Hypothalamus (tissue), 51 donors: ENCODE measurements around the gene CENPP.
A peak's percentile ranks its signal among the peaks of the same experiment; 100 is the strongest.
"Not testable (repeated sequence)": the region's sequence is repeated elsewhere in the genome, so short reads cannot be mapped to it uniquely, and the experiment has no call there.

ENCODE experiments used
- DNase-seq, 51 donors: peaks; one replicate each; lab custom pipeline; 2025; lab: John Stamatoyannopoulos, UW

The CENPP gene

GRCh38 chr9:92571871-92572270 is 246.1 kb downstream of the CENPP start:
- not testable (repeated sequence) for DNase-seq

DNA sequence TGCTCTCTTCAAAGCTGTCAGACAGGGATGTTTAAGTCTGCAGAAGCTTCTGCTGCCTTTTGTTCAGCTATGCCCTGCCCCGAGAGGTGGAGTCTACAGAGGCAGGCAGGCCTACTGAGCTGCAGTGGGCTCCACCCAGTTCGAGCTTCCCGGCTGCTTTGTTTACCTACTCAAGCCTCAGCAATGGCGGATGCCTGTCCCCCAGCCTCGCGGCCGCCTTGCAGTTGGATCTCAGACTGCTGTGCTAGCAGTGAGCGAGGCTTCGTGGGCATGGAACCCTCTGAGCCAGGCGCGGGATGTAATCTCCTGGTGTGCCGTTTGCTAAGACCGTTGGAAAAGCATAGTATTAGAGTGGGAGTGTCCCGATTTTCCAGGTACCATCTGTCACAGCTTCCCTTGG is 247.9 kb downstream of the CENPP start:
- DNase-seq, result not testable (repeated sequence)

DNA sequence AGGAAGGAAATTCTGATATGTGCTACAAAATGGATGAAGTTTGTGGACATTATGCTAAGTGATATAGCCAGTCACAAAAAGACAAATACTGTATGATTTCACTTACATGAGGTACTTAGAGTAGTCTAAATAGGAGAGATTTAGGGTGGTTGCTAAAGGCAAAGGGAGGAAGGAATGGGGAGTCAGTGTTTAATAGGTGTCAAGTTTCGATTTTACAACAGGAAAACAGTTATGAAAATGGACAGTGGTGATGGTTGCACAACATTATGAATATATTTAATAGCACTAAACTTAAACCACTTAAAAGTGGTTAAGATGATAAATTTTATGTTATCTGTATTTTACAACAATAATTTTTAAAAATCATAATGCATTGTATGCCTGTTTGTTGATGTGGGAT is 250.4 kb downstream of the CENPP start:
- DNase-seq, result no peak

DNA sequence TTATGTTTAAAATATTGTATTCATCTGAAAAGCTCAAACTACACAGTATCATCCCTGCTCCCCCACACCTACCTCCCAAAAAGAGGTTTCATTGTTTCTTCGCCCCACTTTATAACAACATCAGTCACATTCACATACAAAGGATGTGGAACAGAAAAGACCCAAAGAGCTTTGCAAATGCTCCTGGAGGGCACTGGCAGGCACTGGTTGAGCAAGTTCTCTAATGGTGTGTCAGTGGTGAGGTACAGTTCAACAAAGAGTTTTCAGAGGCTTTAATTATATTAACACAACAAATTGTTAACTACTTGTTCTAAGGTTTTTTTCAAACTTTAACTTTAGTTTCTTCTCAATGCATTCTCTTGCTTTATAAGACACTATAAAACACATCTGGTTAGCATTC is 264.2 kb downstream of the CENPP start:
- DNase-seq, result no peak

DNA sequence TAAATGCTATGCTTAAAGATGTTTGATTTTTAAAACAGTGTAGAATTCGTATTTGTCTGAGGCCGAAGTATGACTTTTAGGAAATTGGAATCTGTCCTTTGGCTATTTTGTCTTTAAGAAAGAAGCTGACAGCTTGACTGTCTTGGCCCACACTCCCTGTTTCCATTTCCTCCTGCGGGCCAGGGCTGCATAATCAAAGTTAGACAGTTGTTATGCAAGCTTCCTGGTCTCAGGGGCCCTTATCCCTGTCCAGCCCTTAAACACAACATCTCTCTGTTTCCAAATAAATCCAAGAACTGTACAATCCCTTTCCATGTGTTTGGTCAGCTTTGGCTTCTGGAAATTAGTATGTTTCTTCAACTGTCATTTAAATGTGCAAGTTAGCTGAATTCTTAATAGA is 264.6 kb downstream of the CENPP start:
- peak in 7 of 51 donors; percentile 5 to 30 (median 16) for DNase-seq

DNA sequence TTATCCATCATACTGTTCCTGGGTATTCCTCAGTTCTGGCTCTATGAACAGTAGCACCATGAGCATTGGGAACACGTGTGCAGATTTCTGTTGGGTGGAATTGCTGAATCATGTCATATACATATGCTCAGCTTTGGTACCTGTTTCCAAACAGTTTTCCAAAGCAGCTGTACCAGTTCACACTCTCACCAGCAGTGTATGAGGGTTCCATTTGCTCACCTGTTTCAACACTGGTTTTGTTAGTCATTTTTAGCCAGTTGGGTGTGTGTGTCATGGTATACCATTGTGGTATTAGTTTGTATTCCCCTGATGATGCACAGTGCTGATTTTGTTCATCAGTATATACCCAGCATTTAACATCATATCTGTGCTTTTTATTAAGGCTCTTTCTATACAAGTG is 266.8 kb downstream of the CENPP start:
- DNase-seq, result no peak

DNA sequence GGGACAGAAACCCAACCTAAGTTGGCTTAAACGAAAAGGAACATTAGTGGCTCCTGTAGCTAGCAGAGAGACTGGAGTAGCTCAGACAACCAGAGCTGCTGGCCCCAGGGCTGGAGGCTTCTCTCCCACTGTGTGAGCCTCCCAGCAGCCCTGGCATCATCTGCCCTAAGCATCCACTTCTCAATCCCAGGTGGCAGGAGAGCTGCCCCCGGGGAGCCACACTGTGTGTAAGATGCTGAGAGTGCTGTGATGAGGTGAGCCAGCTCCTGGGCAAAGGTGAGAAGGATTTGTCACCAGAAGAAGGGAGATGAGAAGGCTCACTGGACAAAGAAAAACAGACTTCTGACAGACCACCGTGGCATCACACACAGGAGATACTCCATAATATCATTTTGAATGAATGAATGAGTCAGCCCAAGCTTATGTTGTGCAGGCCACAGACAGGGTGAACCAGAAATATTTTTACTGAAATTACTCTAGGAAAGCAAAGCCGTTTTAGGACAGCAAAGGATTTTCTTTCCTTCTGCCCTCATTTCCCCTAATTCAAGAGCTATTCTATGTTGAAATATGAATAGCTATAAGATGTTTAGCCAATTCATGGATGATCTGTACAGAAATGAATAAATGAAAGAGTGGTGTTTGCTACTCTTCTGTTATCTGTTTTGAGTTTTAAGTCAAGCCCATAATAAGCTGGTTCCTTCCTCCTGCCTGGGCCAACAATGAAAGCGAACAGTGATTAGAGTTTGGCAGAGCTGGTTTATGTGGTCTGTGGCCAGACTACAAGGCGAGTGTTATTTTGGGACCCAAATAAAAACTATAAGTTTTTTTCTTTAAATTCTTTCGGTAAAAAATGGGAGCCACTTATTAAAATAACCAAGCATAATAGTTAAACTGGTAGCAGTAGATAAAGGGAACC is 267.5 kb downstream of the CENPP start:
- DNase-seq, result no peak

DNA sequence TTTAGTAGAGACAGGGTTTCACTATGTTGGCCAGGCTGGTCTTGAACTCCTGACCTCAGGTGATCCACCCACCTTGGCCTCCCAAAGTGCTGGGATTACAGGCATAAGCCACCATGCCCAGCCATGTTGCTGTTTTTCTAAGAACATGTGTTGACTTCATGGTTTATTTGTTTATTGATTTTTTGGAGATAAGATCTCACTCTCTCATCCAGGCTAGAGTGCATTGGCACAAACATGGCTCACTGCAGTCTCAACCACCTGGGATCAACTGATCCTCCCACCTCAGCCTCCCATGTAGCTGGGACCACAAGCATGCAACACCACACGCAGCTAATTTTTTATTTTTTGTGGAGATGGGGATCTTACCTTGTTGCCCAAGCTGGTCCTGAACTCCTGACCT is 269.3 kb downstream of the CENPP start:
- not testable (repeated sequence) for DNase-seq

GRCh38 chr9:92595930-92596329 is 270.2 kb downstream of the CENPP start:
- no peak for DNase-seq

GRCh38 chr9:92598382-92598781 is 272.6 kb downstream of the CENPP start:
- DNase-seq, result no peak

DNA sequence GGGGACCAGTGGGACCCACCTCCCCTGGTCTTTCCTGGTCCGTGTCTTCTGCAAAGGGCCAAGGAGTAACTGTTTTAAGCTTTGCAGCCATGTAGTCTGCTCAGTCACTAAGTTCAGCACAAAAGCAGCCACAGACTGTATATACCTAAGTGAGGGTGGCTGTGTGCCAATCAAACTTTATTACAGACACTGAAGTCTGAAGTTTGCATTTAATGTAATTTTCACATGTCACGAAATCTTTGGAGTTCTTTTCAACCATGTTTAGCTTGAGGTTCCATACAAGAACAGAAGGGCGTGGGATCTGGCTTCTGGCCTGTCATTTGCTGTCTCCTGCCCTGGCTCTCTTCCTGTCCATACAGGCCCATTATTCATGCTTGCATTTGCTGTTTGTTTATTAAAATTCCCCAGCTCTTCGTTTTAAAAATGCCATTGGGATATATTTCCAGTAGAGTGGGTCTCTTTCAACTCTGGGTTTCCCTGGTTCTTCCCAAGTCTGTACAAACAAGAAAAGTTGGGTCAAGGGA is 274.2 kb downstream of the CENPP start:
- DNase-seq, result no peak

DNA sequence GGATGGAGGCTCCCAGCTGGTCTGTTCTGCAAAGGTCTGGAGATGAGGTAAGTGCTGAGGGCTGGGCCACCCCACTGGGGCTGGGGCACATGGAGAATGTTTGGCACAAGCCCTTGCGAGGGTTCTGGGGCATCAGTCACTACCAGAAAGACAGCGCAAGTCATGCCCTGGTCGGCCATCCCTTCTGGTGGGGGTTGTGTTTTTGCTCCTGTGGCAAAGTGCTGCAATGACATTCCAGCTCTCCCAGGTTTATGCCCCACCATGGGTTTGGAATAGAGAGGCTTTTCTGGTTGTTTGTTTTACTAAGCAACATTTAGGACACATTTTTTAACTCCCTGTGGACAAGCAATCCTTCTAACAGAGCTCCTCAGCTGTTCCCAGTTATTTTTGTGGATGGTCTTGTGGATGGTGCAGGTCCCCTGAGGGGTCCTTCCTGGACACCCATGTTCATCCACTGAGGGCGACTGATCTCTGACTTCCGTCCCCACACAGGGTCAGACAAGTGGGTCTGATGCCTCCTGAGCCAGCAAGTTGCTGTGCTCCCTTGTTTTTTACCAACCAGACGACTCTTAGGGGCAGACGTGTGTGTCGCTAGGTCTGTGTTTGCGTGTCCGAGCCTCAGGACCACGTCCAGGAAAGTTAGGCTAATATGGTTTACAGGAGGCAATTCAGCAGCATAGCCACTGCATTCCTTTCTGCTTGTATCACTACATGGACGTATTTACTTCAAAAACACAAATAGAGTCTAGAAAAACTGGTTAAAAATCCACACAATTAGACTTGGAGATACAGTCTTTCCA is 274.9 kb downstream of the CENPP start:
- no peak for DNase-seq

GRCh38 chr9:92601451-92601850 is 275.7 kb downstream of the CENPP start:
- no peak for DNase-seq

DNA sequence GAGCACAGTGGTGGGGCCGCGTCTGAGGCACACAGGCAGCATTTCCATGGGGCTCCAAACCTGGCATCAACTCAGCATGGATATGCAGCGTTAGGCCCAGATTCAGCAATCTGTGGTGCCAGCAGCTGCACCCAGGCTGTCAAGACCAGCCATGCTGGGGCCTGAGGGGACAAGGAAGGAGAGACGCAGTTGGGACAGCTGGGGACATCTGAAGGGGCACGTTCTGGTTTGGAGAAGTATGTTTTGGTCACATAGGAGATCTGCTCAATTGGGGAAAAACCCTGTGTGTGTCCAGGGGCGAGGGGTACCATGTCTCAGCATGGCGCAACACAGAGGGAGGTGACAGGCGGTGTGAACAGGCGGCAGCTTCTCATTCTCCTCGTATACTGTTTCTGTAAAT is 276.7 kb downstream of the CENPP start:
- DNase-seq, result no peak

DNA sequence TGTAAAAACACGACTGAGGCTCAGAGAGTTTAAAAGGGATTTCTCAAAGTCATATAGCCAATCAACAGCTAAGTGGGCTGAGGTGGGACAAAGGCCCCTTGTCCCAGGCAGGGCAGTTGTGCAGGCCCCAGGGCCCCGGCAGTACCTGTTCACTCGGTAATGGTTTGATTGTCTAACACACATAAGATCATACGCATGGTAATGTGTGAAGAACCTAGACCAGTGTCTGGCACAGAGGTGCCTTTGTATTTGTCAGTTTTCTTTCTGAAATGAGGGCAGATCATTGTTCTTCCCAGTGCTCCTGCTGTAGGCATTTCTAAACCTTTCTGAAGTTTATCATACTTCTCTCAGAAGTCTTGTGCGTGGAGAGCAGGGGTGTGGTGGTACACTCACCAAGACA is 277.3 kb downstream of the CENPP start:
- no peak for DNase-seq

GRCh38 chr9:92603990-92604389 is 278.2 kb downstream of the CENPP start:
- no peak for DNase-seq

- no peak for DNase-seq
Measured at GRCh38 chr9:92605224-92605623, 279.5 kb downstream of the CENPP start.

GRCh38 chr9:92607088-92607487 is 281.3 kb downstream of the CENPP start:
- DNase-seq, result no peak

DNA sequence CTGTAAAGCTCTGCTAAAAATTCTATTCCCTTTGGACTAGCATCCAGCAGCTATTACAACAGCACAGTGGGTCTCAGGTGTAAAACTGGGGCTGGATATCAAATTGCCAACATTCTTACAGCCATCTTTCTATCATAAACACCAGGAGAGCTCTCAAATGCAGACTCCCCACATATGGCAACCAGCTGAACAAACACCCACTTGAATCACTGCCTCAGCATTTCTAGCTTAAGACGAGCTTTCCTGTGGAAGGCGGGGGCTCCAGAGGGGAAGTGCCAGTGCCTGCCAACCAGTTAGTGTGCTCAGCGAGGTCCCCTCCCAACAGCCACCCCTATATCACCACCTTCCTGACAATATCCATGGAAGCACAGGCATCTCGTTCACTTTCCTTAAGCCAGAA is 282.0 kb downstream of the CENPP start:
- peak in 1 of 51 donors; percentile 4 for DNase-seq

DNA sequence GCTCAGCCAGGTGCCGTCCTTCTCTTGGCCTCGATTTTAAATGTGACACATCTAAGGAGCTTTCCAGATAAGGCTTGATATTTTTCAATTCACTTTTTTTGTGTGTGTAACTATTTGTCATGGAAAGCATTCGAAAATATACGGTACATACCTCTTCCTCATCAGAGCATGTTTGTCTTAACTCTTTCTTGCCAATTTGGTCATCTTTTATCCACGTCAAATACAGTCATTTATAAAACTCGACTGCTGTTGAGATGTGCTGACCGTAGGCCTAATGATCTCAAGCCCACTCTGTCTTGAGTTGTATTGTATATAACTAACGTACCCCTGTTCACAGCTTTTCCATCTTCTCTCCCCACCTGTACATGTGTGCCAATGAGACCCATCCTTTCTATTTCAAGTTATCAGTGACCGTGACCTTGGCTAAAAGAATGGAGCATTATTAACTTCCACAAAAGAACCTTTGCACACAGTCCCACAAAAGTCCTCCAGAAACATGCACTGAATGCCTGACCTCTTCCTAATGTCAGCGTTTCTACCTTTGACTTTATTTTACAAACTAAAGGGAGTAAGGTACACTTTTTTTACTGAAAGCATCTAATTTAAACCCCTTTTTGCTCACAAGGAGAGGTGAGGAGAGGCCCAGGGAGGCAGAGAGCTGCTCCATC is 282.6 kb downstream of the CENPP start:
- DNase-seq, result no peak

GRCh38 chr9:92608909-92609445 is 283.2 kb downstream of the CENPP start:
- peak in 20 of 51 donors; percentile 9 to 47 (median 28) for DNase-seq
